Lung (tissue), 12 donors: ENCODE data around the gene ADGRF3. TPM values are rescaled to one million over a fixed set of nuclear protein-coding genes. Genes with fewer than 3 reads are reported as not detected.
"Not testable (repeated sequence)": the region's sequence is repeated elsewhere in the genome, so short reads cannot be mapped to it uniquely, and the experiment has no call there.

Source experiments
- ATAC-seq: fragments of 200-7000 bp; cut with Tn5 transposase; one replicate; pipeline ENCODE4 v1.9.1; 2020; ENCODE audit warnings: moderate number of reproducible peaks; ENCODE audit not compliant: insufficient read depth, low FRiP score
- DNase-seq, 3 donors: peaks; one replicate each; pipeline ENCODE4 v3.0.0-alpha.2; 2013 to 2017
- H3K27ac ChIP-seq, 2 donors: one replicate each; pipeline ENCODE4 v1.5.1; 2013; ENCODE audit warnings: mild to moderate bottlenecking in 2 of 2, moderate library complexity in 2 of 2, control low read depth in 1 of 2, inconsistent platforms in 1 of 2, low read depth in 1 of 2, low read length in 1 of 2
- H3K27me3 ChIP-seq, 3 donors: one replicate each; pipeline ENCODE4 v1.5.1; 2013; ENCODE audit warnings: low read length in 2 of 3; ENCODE audit not compliant: control insufficient read depth in 3 of 3, insufficient read depth in 3 of 3
- H3K36me3 ChIP-seq, 4 donors: one replicate each; pipeline ENCODE4 v1.5.1; 2013; ENCODE audit warnings: low read length in 4 of 4, mild to moderate bottlenecking in 1 of 4, moderate library complexity in 1 of 4; ENCODE audit not compliant: control insufficient read depth in 4 of 4, insufficient read depth in 4 of 4
- H3K4me1 ChIP-seq, 5 donors: one replicate each; pipeline ENCODE4 v1.5.1; 2013; ENCODE audit warnings: low read length in 5 of 5, mild to moderate bottlenecking in 2 of 5, moderate library complexity in 1 of 5; ENCODE audit not compliant: control insufficient read depth in 5 of 5, insufficient read depth in 5 of 5
- H3K4me3 ChIP-seq: one replicate; pipeline ENCODE4 v1.5.1; 2013; ENCODE audit warnings: mild to moderate bottlenecking, control low read depth, moderate library complexity
- H3K9ac ChIP-seq, 2 donors: one replicate each; pipeline ENCODE4 v1.5.1; 2013; ENCODE audit warnings: low read length in 2 of 2, control low read depth in 1 of 2; ENCODE audit not compliant: insufficient read depth in 1 of 2
- H3K9me3 ChIP-seq, 4 donors: one replicate each; pipeline ENCODE4 v1.5.1; 2013; ENCODE audit warnings: low read length in 3 of 4, mild to moderate bottlenecking in 1 of 4, moderate library complexity in 1 of 4; ENCODE audit not compliant: control insufficient read depth in 4 of 4, insufficient read depth in 3 of 4
- CTCF ChIP-seq: IDR thresholded peaks from 2 replicates; pipeline ENCODE4 v1.5.1; 2012; ENCODE audit warnings: mild to moderate bottlenecking; ENCODE audit errors: control extremely low read depth, extremely low read depth
- WGBS, 2 donors: extraction: QIAGEN DNeasy Blood & Tissue Kit; methylation state at CpG; one replicate each; pipeline ENCODE4 v1.1.7; 2013; 5-methylcytosine and 5-hydroxymethylcytosine counted together
- polyA plus RNA-seq, 2 donors: library from polyadenylated mRNA; stranded (reverse); fragments of 200-250 nt; gene quantifications; one replicate each; pipeline ENCODE4 v1.2.1, GENCODE V29; 2013
- total RNA-seq, 2 donors: library from RNA; depleted of rRNA in 1 of 2; stranded (reverse); fragments of >200 nt in 1 of 2; gene quantifications; one replicate each; pipeline ENCODE4 v1.2.1, GENCODE V29; 2014 to 2021
- donor health status: control.
- donor health status: control.
- donor health status: Bipolar disorder and iron deficiency.
- donor health status: healthy.
- donor health status: DM: yes; HTN: yes; CAD: no.

The ADGRF3 gene
- total and polyA plus RNA-seq, 4 donors: 0.10 to 3.9 (median 0.24) TPM

DNA sequence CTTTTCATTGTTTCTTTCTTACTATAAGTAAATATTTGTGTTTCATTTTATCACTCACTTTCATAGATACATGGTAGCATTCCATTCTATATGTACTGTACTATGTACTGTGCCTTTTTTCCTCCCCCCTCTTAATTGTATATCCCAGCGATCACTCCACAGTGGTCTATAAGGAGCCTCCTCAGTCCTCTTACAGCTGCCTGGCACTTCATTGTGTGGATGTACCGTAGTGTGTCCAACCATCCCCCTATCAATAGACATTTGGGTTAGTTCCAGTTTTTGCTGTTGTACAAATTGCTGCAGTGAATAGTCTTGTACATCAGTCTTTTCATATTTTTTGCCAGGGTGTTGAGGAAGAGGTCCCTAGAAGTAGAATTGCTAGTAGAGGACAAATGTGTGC lies 33.7 kb upstream of the ADGRF3 start:
- 89 to 90% methylated on average over 2 of the region's 2 CpGs for WGBS, 2 donors
- no peak for TF ChIP-seq CTCF

DNA sequence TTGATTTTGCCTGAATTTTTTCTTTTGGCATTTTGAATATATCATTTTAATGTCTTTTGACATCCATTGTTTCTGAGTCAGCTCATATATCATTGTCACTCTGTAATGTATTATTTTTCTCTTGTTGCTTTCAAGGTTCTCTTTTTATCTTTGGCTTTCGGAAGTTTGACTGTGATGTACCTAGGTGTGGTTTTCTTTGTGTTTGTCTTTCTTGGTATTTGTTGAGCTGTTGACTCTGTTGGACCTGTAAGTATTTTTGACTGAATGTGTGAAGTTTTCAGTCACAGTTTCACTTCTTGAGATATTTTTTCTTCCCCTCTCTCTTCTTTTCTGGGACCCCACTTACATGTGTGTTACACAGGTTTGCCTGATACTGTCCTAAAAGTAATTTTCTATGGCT lies 30.2 kb upstream of the ADGRF3 start:
- Histone ChIP-seq H3K27ac (no peak overlapping the region), H3K4me1 (peaks cover 0 to 2% (median 0%) of the 10 kb centered on the region in 5 donors), H3K4me3 (no peak overlapping the region), H3K9me3 (no peaks in the 10 kb centered on the region), H3K9ac (no peak overlapping the region), H3K36me3 (peaks cover 6 to 23% (median 10%) of the 10 kb centered on the region in 4 donors), H3K27me3 (no peaks in the 10 kb centered on the region)
- ATAC-seq: no peak
- DNase-seq: no peak
- 90 to 91% methylated on average over 1 of the region's 1 CpG for WGBS, 2 donors
- TF ChIP-seq CTCF: no peak

More for the DNA sequence above, 33.7 kb upstream of the ADGRF3 start:
- no peak for DNase-seq
- Histone ChIP-seq H3K4me1 (no peaks in the 10 kb centered on the region), H3K9me3 (no peaks in the 10 kb centered on the region), H3K4me3 (no peak overlapping the region), H3K36me3 (peaks cover 0 to 10% (median 4%) of the 10 kb centered on the region in 4 donors), H3K9ac (no peak overlapping the region), H3K27ac (no peak overlapping the region), H3K27me3 (no peaks in the 10 kb centered on the region)
- ATAC-seq: no peak

DNA sequence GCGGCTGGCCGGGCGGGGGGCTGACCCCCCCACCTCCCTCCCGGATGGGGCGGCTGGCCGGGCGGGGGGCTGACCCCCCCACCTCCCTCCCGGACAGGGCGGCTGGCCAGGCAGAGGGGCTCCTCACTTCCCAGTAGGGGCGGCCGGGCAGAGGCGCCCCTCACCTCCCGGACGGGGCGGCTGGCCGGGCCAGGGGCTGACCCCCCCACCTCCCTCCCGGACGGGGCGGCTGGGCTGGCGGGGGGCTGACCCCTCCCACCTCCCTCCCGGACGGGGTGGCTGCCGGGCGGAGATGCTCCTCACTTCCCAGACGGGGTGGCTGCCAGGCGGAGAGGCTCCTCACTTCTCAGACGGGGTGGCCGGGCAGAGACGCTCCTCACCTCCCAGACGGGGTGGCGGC lies 24.3 kb upstream of the ADGRF3 start:
- H3K36me3 ChIP-seq: peaks cover 2 to 19% (median 13%) of the 10 kb centered on the region in 4 donors
- not testable (repeated sequence) for DNase-seq, ATAC-seq, H3K4me1 ChIP-seq, H3K9ac ChIP-seq, H3K27ac ChIP-seq, H3K4me3 ChIP-seq, H3K27me3 ChIP-seq, H3K9me3 ChIP-seq
- WGBS, 2 donors: 91 to 100% methylated on average over 1 to 15 of the region's 31 CpGs

DNA sequence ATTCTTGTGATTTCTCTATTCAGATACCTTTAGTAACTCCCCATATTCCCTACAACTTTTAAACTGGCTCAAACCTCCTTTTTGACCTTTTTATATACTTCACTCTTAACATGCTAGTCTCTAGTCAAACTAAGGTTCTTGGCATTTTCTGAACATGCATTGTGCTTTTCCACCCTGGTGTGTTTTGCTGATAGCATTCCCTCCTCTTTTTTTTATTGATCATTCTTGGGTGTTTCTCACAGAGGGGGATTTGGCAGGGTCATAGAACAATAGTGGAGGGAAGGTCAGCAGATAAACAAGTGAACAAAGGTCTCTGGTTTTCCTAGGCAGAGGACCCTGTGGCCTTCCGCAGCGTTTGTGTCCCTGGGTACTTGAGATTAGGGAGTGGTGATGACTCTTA lies 23.1 kb upstream of the ADGRF3 start:
- not testable (repeated sequence) for H3K4me3 ChIP-seq, H3K4me1 ChIP-seq, H3K27ac ChIP-seq, H3K9me3 ChIP-seq, H3K27me3 ChIP-seq, H3K9ac ChIP-seq, DNase-seq, ATAC-seq
- H3K36me3 ChIP-seq: peaks cover 2 to 14% (median 8%) of the 10 kb centered on the region in 4 donors
- WGBS, 2 donors: 34 to 38% methylated on average over 2 of the region's 2 CpGs
